Endothelial cell of umbilical vein (primary cell): ENCODE measurements around the gene TXNL4A. TPM values are rescaled to one million over a fixed set of nuclear protein-coding genes. Genes with fewer than 3 reads are reported as not detected.

Experiments
- polyA plus RNA-seq, 4 experiments: library from polyadenylated mRNA; depleted of rRNA in 3 of 4; stranded (reverse) in 3 of 4; unstranded in 1 of 4; fragments of >200 nt; gene quantifications; 2 replicates each; pipeline versions ENCODE4 v1.2.1 to v1.2.3, GENCODE V29; 2011 to 2012; ENCODE audit warnings: missing spikeins in 1 of 4
- total RNA-seq: library from RNA; stranded (reverse); gene quantifications from 2 replicates; pipeline ENCODE4 v1.2.3, GENCODE V29; 2021

Gene TXNL4A
- total and polyA plus RNA-seq, 2 donors (not counting 3 experiments of a cell fraction or from before 2014, with no cell fraction given): 148 to 172 TPM

Other genes starting within 250 kb of the TXNL4A start
- not detected in 2 replicates for gene KCNG2, start 190.6 kb downstream of the TXNL4A start, total RNA-seq
- gene KCNG2, start 190.6 kb downstream of the TXNL4A start, polyA plus RNA-seq: not detected in 2 replicates
- gene SLC66A2, start 36.9 kb downstream of the TXNL4A start, total RNA-seq: 32.5 and 35.2 TPM in 2 replicates
- gene SLC66A2, start 36.9 kb downstream of the TXNL4A start, polyA plus RNA-seq: 37.1 and 40.4 TPM in 2 replicates
- 3.7 and 5.2 TPM in 2 replicates for gene HSBP1L1, start 23.9 kb downstream of the TXNL4A start, total RNA-seq
- 5.6 and 7.1 TPM in 2 replicates for gene HSBP1L1, start 23.9 kb downstream of the TXNL4A start, polyA plus RNA-seq
- 30.5 and 34.8 TPM in 2 replicates for gene RBFA, start 45.9 kb upstream of the TXNL4A start, total RNA-seq
- 26.8 and 27.4 TPM in 2 replicates for gene RBFA, start 45.9 kb upstream of the TXNL4A start, polyA plus RNA-seq
- 19.8 and 20.6 TPM in 2 replicates for gene ADNP2, start 120.7 kb upstream of the TXNL4A start, total RNA-seq
- 8.5 and 10.2 TPM in 2 replicates for gene ADNP2, start 120.7 kb upstream of the TXNL4A start, polyA plus RNA-seq